ENCODE measurements around the gene GID8. TPM values are rescaled to one million over a fixed set of nuclear protein-coding genes. Genes with fewer than 3 reads are reported as not detected.

The GID8 gene
- total and polyA plus RNA-seq, 2 of the 13 experiments (the other 11 are each of a cell fraction or from before 2014, with no cell fraction given) = 39.6 to 59.8 TPM

- TF ChIP-seq ZHX2 (IDR thresholded peaks at IDR 0.05; ENCODE audit: low read depth) = peak; percentile 46; the same call in 1 of the 2 replicates
- TF ChIP-seq ZHX2 (CRISPR knock-in tag; IDR thresholded peaks at IDR 0.05; ENCODE audit: borderline replicate concordance) = no peak
- 0 out of 2 replicates have a peak, but pooled peaks have one; percentile 55 for TF ChIP-seq ZNF839 (CRISPR knock-in tag; IDR thresholded peaks at IDR 0.05; ENCODE audit: borderline replicate concordance)
- peak; percentile 68 for TF ChIP-seq PHF8 (CRISPR knock-in tag; IDR thresholded peaks at IDR 0.05)
- peak; percentile 84 for TF ChIP-seq BATF2 (CRISPR knock-in tag; IDR thresholded peaks at IDR 0.05)
- TF ChIP-seq SP2 (CRISPR knock-in tag; IDR thresholded peaks at IDR 0.05) = peak; percentile 59
- peak; percentile 66 for TF ChIP-seq FOXJ3 (CRISPR knock-in tag; IDR thresholded peaks at IDR 0.05; ENCODE audit: borderline replicate concordance)
- peak; percentile 78; the same call in 1 of the 2 replicates for TF ChIP-seq ZNF614 (CRISPR knock-in tag; IDR thresholded peaks at IDR 0.05; ENCODE audit: borderline replicate concordance)
- no peak; the same call in 1 of the 2 replicates for TF ChIP-seq ZSCAN5A (CRISPR knock-in tag; IDR thresholded peaks at IDR 0.05; ENCODE audit: borderline replicate concordance)
- TF ChIP-seq ZNF251 (CRISPR knock-in tag; IDR thresholded peaks at IDR 0.05) = peak; percentile 86; the same call in 1 of the 2 replicates
- TF ChIP-seq HOMEZ (CRISPR knock-in tag; IDR thresholded peaks at IDR 0.05; ENCODE audit: low read depth) = peak; percentile 62; the same call in 1 of the 2 replicates
- TF ChIP-seq ZFAT (CRISPR knock-in tag; conservative IDR thresholded peaks at IDR 0.05) = peak; percentile 85; the same call in 1 of the 2 replicates
- peak; percentile 81 for TF ChIP-seq TARDBP (CRISPR knock-in tag; IDR thresholded peaks at IDR 0.05)
- TF ChIP-seq EED (CRISPR knock-in tag; IDR thresholded peaks at IDR 0.05) = no peak; the same call in 1 of the 2 replicates
- peak; percentile 24; the same call in 1 of the 2 replicates for TF ChIP-seq NCOA1 (CRISPR knock-in tag; IDR thresholded peaks at IDR 0.05)
- 0 out of 2 replicates have a peak, but pooled peaks have one; percentile 72 for TF ChIP-seq ZNF513 (CRISPR knock-in tag; conservative IDR thresholded peaks at IDR 0.05)
These were observed 16.1 kb downstream of the GID8 start (continued) for GRCh38 chr20:62953839-62954703.
